Left cardiac atrium (tissue), 4 donors: ENCODE measurements around the gene SLC51A. TPM values are rescaled to one million over a fixed set of nuclear protein-coding genes. Genes with fewer than 3 reads are reported as not detected.

Experiments used
- ATAC-seq, 2 donors: fragments of 200-7000 bp; cut with Tn5 transposase; one replicate each; pipeline ENCODE4 v1.9.1; 2020; ENCODE audit warnings: mild to moderate bottlenecking in 2 of 2, moderate library complexity in 2 of 2
- DNase-seq: peaks from one replicate; pipeline ENCODE4 v3.0.0-alpha.2; 2020
- intact Hi-C, 2 donors: fragments of 100-400 bp; cut with DNase I; formaldehyde crosslinking; loops; one replicate each; pipeline versions ENCODE4 v1.14.1 to v1.15.1; 2022 to 2023
- total RNA-seq, 2 donors: library from RNA; stranded (reverse); fragmentation: NEBNext Ultra II Directional; extraction: Animal tissue kit (Norgen Biotek cat#: 25700); gene quantifications; one replicate each; pipeline ENCODE4 v1.2.1, GENCODE V29; 2021
- donor health status: DM: no; HTN: yes; CAD: no.
- donor health status: DM: no; HTN: yes; CAD: no; lungs with severe emphysema.
- donor health status: DM: yes; HTN: yes; CAD: no.
- donor health status: Dilated cardiomyopathy.

SLC51A gene
- total RNA-seq, 2 donors from 2014 or later = 0.32 to 0.50 TPM

DNA sequence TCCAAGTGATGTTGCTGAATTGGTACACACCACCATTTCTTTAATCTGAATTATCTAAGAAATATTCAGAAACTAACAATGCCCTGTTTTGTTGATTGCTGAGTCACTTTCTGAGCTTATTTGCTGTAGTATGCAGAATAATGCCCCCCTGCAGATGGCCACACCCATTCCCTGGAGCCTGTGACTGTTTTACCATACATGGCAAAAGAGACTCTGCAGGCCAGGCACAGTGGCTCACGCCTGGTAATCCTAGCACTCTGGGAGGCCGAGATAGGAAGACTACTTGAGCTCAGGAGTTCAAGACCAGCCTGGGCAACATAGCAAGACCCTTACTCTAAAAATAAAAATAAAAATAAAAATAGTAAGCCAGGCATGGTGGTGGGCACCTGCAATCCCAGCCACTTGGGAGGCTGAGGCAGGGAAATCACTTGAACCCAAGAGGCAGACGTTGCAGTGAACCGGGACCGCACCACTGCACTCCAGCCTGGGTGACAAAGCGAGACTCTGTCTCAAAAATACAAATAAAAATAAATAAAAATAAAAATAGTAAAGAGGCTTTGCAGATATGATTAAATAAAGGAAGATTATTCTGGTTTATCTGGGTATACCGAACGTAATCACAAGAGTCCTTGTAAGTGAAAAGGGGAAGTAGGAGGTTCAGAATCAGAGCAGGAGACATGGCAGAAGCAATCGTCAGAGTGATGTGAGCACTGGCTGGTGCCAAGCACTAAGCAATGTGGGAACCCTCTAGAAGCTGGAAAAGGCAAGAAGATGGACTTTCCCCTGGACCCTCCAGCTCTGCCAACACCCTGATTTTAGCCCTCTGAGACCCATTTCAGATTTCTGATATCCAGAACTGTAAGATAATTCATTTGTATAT is 52.2 kb downstream of the SLC51A start:
- DNase-seq (no peak), ATAC-seq (peak in 1 of 2 donors; percentile 40)
- intact Hi-C loops = no loop called here

- DNase-seq (no peak), ATAC-seq (no peak)
- intact Hi-C loops = no loop called here
Observed at GRCh38 chr3:196270499-196270898, 54.2 kb downstream of the SLC51A start.

DNA sequence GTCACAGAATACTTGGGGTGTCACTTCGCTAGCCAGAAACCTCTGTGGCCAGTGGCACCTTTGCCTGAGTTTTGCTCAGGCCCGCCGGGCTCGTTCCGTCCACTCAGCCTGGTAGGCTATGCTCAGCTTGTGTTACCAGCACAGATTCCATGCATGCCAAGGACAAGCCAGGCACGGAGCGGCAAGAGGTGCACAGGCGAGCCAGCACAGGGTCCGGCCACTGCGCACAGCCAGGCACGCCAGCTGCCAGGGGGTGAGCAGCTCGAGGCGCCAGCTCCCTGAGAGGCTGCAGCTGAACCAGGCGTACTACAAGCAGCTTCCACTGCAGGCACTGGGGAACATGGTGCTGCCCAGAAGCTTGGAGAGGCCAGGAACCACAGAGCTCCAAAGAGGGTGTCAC is 56.5 kb downstream of the SLC51A start:
- intact Hi-C loops = no loop called here
- no peak for DNase-seq
- peak; percentile 74 to 84 for ATAC-seq

DNA sequence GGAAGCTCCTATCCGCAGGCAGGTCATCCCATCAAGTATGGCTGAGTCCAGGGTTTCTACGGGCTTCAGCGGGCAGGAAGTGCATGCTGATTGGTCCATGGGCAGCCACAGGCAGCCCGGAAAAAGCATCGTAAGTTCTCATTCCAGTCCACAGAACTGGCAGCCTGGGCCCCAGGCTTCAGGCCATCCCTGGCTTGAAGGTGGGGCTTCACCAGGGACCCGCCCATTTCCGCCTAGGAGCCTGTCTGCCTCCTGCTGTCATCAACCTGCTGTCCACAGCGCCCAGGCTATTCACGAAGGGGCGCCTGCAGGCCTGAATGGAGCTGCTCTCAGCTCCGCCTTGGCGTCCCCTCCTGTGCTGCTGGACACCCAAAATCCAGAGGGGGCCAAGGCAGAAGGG is 57.3 kb downstream of the SLC51A start:
- intact Hi-C loops = no loop called here
- ATAC-seq (no peak), DNase-seq (no peak)

- no peak for ATAC-seq
- intact Hi-C loops = no loop called here
Observed at GRCh38 chr3:196274585-196274984, 58.3 kb downstream of the SLC51A start.

DNA sequence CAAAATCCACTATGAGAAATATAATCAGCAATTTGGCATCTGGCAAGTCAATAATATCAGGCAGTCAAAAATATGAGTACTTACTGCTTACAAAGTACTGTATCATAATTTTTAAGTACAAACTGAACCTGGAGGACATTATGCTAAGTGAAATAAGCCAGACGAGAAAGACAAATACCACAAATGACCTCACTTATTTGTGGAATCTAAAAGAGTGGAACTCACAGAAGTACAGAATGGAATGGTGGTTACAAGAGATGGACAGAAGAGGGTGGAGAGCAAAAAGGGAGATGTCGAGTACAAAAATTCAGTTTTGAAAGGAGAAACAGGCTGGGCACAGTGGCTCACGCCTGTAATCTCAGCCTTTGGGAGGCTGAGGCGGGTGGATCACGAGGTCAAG is 58.8 kb downstream of the SLC51A start:
- intact Hi-C loops = no loop called here
- ATAC-seq = no peak

More at GRCh38 chr3:196274585-196274984, 58.3 kb downstream of the SLC51A start:
- DNase-seq = no peak

GRCh38 chr3:196280689-196281440 is 64.5 kb downstream of the SLC51A start:
- no peak for ATAC-seq
- DNase-seq = no peak
- intact Hi-C loops = no loop called here

More for the DNA sequence above, 58.8 kb downstream of the SLC51A start:
- no peak for DNase-seq

GRCh38 chr3:196281962-196282361 is 65.6 kb downstream of the SLC51A start:
- DNase-seq = no peak
- intact Hi-C loops = no loop called here
- peak in 1 of 2 donors; percentile 35 for ATAC-seq

Other genes starting within 250 kb of the SLC51A start
- gene TFRC, start 134.4 kb upstream of the SLC51A start, total RNA-seq = 100 to 1,000 TPM in 1 of 2 donors, 10 to 100 TPM in 1; 63.7 to 256 TPM
- gene ZDHHC19, start 5.1 kb upstream of the SLC51A start, total RNA-seq = not detected
- gene PCYT1A, start 71.2 kb downstream of the SLC51A start, total RNA-seq = 10 to 100 TPM; 71.7 to 83.9 TPM
- 1 to 10 TPM; 3.5 to 4.3 TPM for gene DYNLT2B, start 101.7 kb downstream of the SLC51A start, total RNA-seq
- gene TM4SF19, start 121.9 kb downstream of the SLC51A start, total RNA-seq = not detected
- 10 to 100 TPM; 29.5 to 37.4 TPM for gene UBXN7, start 215.9 kb downstream of the SLC51A start, total RNA-seq